Measurements from ENCODE around the gene VARS1.
"Not testable (repeated sequence)": the region's sequence is repeated elsewhere in the genome, so short reads cannot be mapped to it uniquely, and the experiment has no call there.

VARS1 gene

GRCh38 chr6:31826793-31827285 is 31.3 kb upstream of the VARS1 start:
- DNase-seq (ENCODE audit: extremely low spot score) = no peak
- ChIA-PET CTCF (interaction anchor here (0.5 to 1.3 kb wide), 3 partner anchors 10 to 97 kb away, joined by 3 to 5 read pairs (median 4); partner anchors contain the start of gene LSM2), POLR2A (interaction anchor here (0.6 to 2.4 kb wide), 49 partner anchors 8 to 1443 kb away, joined by 3 to 104 read pairs (median 5); partner anchors contain the start of genes ABHD16A, BAG6, CLIC1 and DDX39B)
- no peak for TF ChIP-seq FOXA1 (IDR thresholded peaks at IDR 0.05)
- no peak for TF ChIP-seq ZNF384 (IDR thresholded peaks at IDR 0.05)
- TF ChIP-seq BHLHE40 (IDR thresholded peaks at IDR 0.05; ENCODE audit: borderline replicate concordance) = no peak

GRCh38 chr6:31825553-31825952 is 30.0 kb upstream of the VARS1 start:
- TF ChIP-seq NFRKB (IDR thresholded peaks at IDR 0.05) = no peak
- peak; percentile 44; the same call in 1 of the 2 replicates for TF ChIP-seq ZNF384 (IDR thresholded peaks at IDR 0.05)

GRCh38 chr6:31823592-31824196 is 28.1 kb upstream of the VARS1 start:
- not testable (repeated sequence) for DNase-seq (ENCODE audit: extremely low spot score)
- ChIA-PET CTCF (interaction anchor here (0.7 kb wide), 1 partner anchor 291 kb away, joined by 3 read pairs; no protein-coding TSS in a partner anchor), POLR2A (interaction anchor here (1.8 to 3.0 kb wide), 4 partner anchors 8 to 39 kb away, joined by 8 to 16 read pairs (median 11); partner anchors contain the start of genes HSPA1A, HSPA1L, LSM2 and NEU1)

More at GRCh38 chr6:31825553-31825952, 30.0 kb upstream of the VARS1 start:
- POLR2A ChIA-PET = interaction anchor here (1.1 to 2.2 kb wide), 3 partner anchors 10 to 30 kb away, joined by 5 to 13 read pairs (median 10); partner anchors contain the start of genes HSPA1A, HSPA1L, LSM2 and VARS1
- no peak for DNase-seq (ENCODE audit: extremely low spot score)
- CTCF ChIA-PET = interaction anchor here (0.8 kb wide), 1 partner anchor 30 kb away, joined by 4 read pairs; the partner anchor contains the start of gene VARS1

- ChIA-PET CTCF (interaction anchor here (0.5 kb wide), 1 partner anchor 52 kb away, joined by 3 read pairs; no protein-coding TSS in a partner anchor), POLR2A (interaction anchor here (1.8 to 4.7 kb wide), 5 partner anchors 8 to 119 kb away, joined by 5 to 25 read pairs (median 9); partner anchors contain the start of genes ABHD16A, LSM2 and NEU1)
- DNase-seq (ENCODE audit: extremely low spot score) = peak; percentile 50
- TF ChIP-seq CTBP1 (IDR thresholded peaks at IDR 0.05; ENCODE audit: borderline replicate concordance) = no peak
- no peak for TF ChIP-seq L3MBTL2 (conservative IDR thresholded peaks at IDR 0.05)
- no peak for TF ChIP-seq PKNOX1 (IDR thresholded peaks at IDR 0.05)
- no peak for TF ChIP-seq TARDBP (IDR thresholded peaks at IDR 0.05)
- no peak for TF ChIP-seq FOXK2 (IDR thresholded peaks at IDR 0.05)
- no peak for TF ChIP-seq BHLHE40 (IDR thresholded peaks at IDR 0.05; ENCODE audit: borderline replicate concordance)
- TF ChIP-seq SP1 (IDR thresholded peaks at IDR 0.05) = no peak
- TF ChIP-seq FOXA1 (IDR thresholded peaks at IDR 0.05) = no peak
- TF ChIP-seq FOXM1 (IDR thresholded peaks at IDR 0.05; ENCODE audit: borderline replicate concordance) = no peak
- TF ChIP-seq LEF1 (IDR thresholded peaks at IDR 0.05; ENCODE audit: borderline replicate concordance) = no peak
- TF ChIP-seq NFRKB (IDR thresholded peaks at IDR 0.05) = no peak
- TF ChIP-seq SUZ12 (IDR thresholded peaks at IDR 0.05) = no peak
- no peak for TF ChIP-seq ELF4 (IDR thresholded peaks at IDR 0.05)
Measured at GRCh38 chr6:31822036-31822821, 26.7 kb upstream of the VARS1 start.

- CTCF ChIA-PET = no interaction called here
- DNase-seq (ENCODE audit: extremely low spot score) = peak; percentile 45
Measured at GRCh38 chr6:31821301-31822035, 25.9 kb upstream of the VARS1 start.

GRCh38 chr6:31820399-31820798 is 24.8 kb upstream of the VARS1 start:
- ChIA-PET CTCF (interaction anchor here (1.7 kb wide), 1 partner anchor 51 kb away, joined by 7 read pairs; no protein-coding TSS in a partner anchor), POLR2A (interaction anchor here (0.6 to 4.7 kb wide), 6 partner anchors 11 to 357 kb away, joined by 3 to 25 read pairs (median 3); partner anchors contain the start of gene VARS1)
- not testable (repeated sequence) for DNase-seq (ENCODE audit: extremely low spot score)

More at GRCh38 chr6:31821301-31822035, 25.9 kb upstream of the VARS1 start:
- TF ChIP-seq FOXA1 (IDR thresholded peaks at IDR 0.05) = no peak
- TF ChIP-seq ELF4 (IDR thresholded peaks at IDR 0.05) = no peak
- no peak for TF ChIP-seq HDGF (IDR thresholded peaks at IDR 0.05; ENCODE audit: borderline replicate concordance)
- TF ChIP-seq CTBP1 (IDR thresholded peaks at IDR 0.05; ENCODE audit: borderline replicate concordance) = no peak
- TF ChIP-seq BHLHE40 (IDR thresholded peaks at IDR 0.05; ENCODE audit: borderline replicate concordance) = no peak
- TF ChIP-seq ZNF384 (IDR thresholded peaks at IDR 0.05) = no peak; the same call in 1 of the 2 replicates
- no peak for TF ChIP-seq SP1 (IDR thresholded peaks at IDR 0.05)
- no peak for TF ChIP-seq FOXK2 (IDR thresholded peaks at IDR 0.05)
- POLR2A ChIA-PET = interaction anchor here (2.1 to 4.7 kb wide), 4 partner anchors 9 to 118 kb away, joined by 5 to 25 read pairs (median 12); partner anchors contain the start of genes ABHD16A, LSM2 and NEU1

- no peak for DNase-seq (ENCODE audit: extremely low spot score)
Measured at GRCh38 chr6:31819871-31820299, 24.3 kb upstream of the VARS1 start.

GRCh38 chr6:31817929-31818511 is 22.5 kb upstream of the VARS1 start:
- DNase-seq (ENCODE audit: extremely low spot score) = not testable (repeated sequence)
- CTCF ChIA-PET = interaction anchor here (0.6 to 1.0 kb wide), 2 partner anchors 10 to 45 kb away, joined by 3 to 4 read pairs; no protein-coding TSS in a partner anchor
- POLR2A ChIA-PET = interaction anchor here (0.8 to 4.7 kb wide), 7 partner anchors 8 to 81 kb away, joined by 3 to 25 read pairs (median 10); partner anchors contain the start of genes HSPA1B, LSM2 and VARS1

More at GRCh38 chr6:31819871-31820299, 24.3 kb upstream of the VARS1 start:
- CTCF ChIA-PET = interaction anchor here (1.4 to 1.7 kb wide), 2 partner anchors 11 to 50 kb away, joined by 6 to 7 read pairs; no protein-coding TSS in a partner anchor
- TF ChIP-seq HDGF (IDR thresholded peaks at IDR 0.05; ENCODE audit: borderline replicate concordance) (no peak), PKNOX1 (IDR thresholded peaks at IDR 0.05) (no peak), ZNF384 (IDR thresholded peaks at IDR 0.05) (0 out of 2 replicates have a peak, but pooled peaks have one; percentile 1)
- POLR2A ChIA-PET = interaction anchor here (0.6 to 4.7 kb wide), 7 partner anchors 11 to 357 kb away, joined by 3 to 25 read pairs (median 3); partner anchors contain the start of gene VARS1

GRCh38 chr6:31817133-31817928 is 21.8 kb upstream of the VARS1 start:
- ChIA-PET POLR2A (interaction anchor here (0.8 to 4.7 kb wide), 6 partner anchors 9 to 80 kb away, joined by 3 to 25 read pairs (median 7); partner anchors contain the start of genes HSPA1B, LSM2 and VARS1), CTCF (interaction anchor here (0.6 to 1.0 kb wide), 2 partner anchors 9 to 44 kb away, joined by 3 to 4 read pairs; no protein-coding TSS in a partner anchor)
- not testable (repeated sequence) for DNase-seq (ENCODE audit: extremely low spot score)
